ENCODE measurements around the gene ERCC6.

Gene ERCC6

GRCh38 chr10:49541762-49542161 is 2.8 kb upstream of the ERCC6 start:
- no peak overlapping the region for H3K27ac ChIP-seq (ENCODE audit: poor library complexity, severe bottlenecking)
- no peak for TF ChIP-seq CTCF (IDR thresholded peaks at IDR 0.05; ENCODE audit: poor library complexity, severe bottlenecking)
- H3K27me3 ChIP-seq (ENCODE audit: insufficient read depth, poor library complexity, severe bottlenecking) = no peaks in the 10 kb centered on the region
- ATAC-seq (ENCODE audit: low read depth) (no peak), DNase-seq (ENCODE audit: low spot score) (no peak)
- H3K9me3 ChIP-seq (ENCODE audit: severe bottlenecking) = peaks cover 2% of the 10 kb centered on the region
- no peak overlapping the region for H3K4me3 ChIP-seq (ENCODE audit: severe bottlenecking)
- peaks cover 18% of the 10 kb centered on the region for H3K4me1 ChIP-seq (ENCODE audit: insufficient read depth, poor library complexity, severe bottlenecking)
- peaks cover 9% of the 10 kb centered on the region for H3K36me3 ChIP-seq (ENCODE audit: low read depth)

DNA sequence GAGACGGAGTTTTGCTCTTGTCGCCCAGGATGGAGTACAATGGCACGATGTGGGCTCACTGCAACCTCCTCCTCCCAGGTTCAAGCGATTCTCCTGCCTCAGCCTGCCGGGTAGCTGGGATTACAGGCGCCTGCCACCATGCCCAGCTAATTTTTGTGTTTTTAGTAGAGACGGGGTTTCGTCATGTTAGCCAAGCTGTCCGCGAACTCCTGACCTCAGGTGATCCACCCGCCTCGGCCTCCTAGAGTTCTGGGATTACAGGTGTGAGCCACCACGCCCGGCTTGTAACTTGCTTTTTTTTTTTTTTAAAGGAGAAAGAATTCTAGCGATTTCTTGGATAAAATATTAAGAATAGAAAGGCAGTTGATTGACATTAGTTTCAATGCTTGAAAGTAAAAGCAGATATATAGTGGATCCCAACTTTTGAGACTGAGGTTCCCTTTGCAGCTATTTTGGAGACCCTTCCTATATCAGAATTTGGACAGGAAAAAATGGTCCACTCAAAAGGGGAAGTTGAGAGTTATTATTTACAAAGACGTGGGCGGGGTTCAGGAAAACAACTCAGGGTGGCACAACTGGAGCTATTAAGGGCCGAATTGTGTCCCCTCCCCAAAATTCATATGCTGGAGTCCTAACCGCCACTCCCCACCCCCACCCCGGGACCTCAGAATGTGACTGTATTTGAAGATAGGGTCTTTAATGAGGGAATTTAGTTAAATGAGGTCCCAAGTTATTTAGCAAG is 1.3 kb upstream of the ERCC6 start:
- peak overlapping the region; percentile 82 for H3K27ac ChIP-seq (ENCODE audit: poor library complexity, severe bottlenecking)
- no peak for DNase-seq (ENCODE audit: low spot score)
- ATAC-seq (ENCODE audit: low read depth) = no peak

DNA sequence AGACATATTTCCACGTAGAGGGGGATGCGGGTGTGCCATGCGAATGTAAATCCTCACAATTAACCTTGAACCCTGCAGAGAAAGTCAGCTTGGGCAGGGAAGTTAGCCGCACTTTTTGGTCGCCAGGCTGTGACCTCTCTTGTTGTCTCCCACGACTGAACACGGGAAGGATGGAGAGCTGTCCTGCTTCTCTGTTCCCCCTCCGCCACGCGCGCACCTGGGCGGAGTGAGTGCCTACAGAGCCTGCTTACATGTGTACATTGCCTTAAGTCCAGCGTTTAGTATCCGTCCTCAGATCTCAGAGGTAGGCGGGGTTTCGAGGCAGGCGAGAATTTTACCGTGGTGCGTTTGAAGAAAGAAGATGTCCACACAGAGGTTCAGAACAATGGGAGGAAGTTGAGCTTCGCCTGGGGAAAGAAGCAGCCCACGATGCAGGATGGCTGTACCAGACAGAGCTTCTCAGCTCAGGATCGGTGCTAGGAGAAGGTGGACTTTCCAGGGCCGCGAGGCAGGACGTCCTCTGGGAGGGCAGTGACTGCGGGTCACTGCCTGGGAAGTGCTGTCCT is 482 bp upstream of the ERCC6 start:
- Histone ChIP-seq H3K4me3 (ENCODE audit: severe bottlenecking) (peak overlapping the region; percentile 64), H3K27me3 (ENCODE audit: insufficient read depth, poor library complexity, severe bottlenecking) (no peaks in the 10 kb centered on the region), H3K4me1 (ENCODE audit: insufficient read depth, poor library complexity, severe bottlenecking) (peaks cover 33% of the 10 kb centered on the region), H3K9me3 (ENCODE audit: severe bottlenecking) (peaks cover 2% of the 10 kb centered on the region), H3K36me3 (ENCODE audit: low read depth) (peaks cover 33% of the 10 kb centered on the region), H3K27ac (ENCODE audit: poor library complexity, severe bottlenecking) (peak overlapping the region; percentile 82)
- DNase-seq (ENCODE audit: low spot score) = no peak
- TF ChIP-seq CTCF (IDR thresholded peaks at IDR 0.05; ENCODE audit: poor library complexity, severe bottlenecking) = no peak
- peak; percentile 46 for ATAC-seq (ENCODE audit: low read depth)

More for the DNA sequence above, 1.3 kb upstream of the ERCC6 start:
- Histone ChIP-seq H3K4me3 (ENCODE audit: severe bottlenecking) (no peak overlapping the region), H3K36me3 (ENCODE audit: low read depth) (peaks cover 25% of the 10 kb centered on the region), H3K4me1 (ENCODE audit: insufficient read depth, poor library complexity, severe bottlenecking) (peaks cover 25% of the 10 kb centered on the region), H3K9me3 (ENCODE audit: severe bottlenecking) (peaks cover 2% of the 10 kb centered on the region), H3K27me3 (ENCODE audit: insufficient read depth, poor library complexity, severe bottlenecking) (no peaks in the 10 kb centered on the region)
- TF ChIP-seq CTCF (IDR thresholded peaks at IDR 0.05; ENCODE audit: poor library complexity, severe bottlenecking) = no peak

DNA sequence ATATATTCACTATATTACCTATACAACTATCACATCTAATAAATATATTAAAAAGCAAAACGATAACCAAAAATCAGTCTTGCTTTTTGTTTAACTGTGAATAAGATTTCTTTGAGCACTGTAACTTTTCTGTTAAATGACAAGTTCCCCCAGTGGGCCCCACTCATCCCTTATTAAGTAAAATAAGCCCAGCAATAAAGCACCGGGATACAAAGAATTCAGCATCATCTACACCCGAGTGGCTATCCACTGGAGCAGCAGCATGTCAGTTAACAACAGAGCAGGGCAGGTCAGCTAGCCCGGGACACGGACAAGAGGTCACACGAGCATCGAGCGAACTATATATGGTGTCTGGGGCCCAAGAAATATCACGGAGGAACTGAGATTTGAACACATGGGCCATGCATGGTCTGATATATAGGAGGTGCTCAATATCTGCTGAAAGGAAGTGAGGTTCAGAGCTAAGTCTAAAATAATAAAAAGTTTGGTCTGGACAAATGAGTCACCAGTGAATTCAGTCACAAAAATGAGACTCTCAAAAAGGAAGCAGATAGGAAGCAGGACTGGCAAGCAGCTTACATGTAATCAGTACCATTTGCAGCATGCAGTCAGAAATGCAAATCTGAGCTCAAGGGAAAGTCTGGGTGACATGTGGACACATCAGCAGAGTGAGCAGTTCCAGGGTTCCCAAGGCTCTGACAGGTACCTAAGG is 4.1 kb downstream of the ERCC6 start:
- TF ChIP-seq CTCF (IDR thresholded peaks at IDR 0.05; ENCODE audit: poor library complexity, severe bottlenecking) = no peak
- peak; percentile 19 for ATAC-seq (ENCODE audit: low read depth)
- peaks cover 76% of the 10 kb centered on the region for H3K36me3 ChIP-seq (ENCODE audit: low read depth)
- peak overlapping the region; percentile 82 for H3K27ac ChIP-seq (ENCODE audit: poor library complexity, severe bottlenecking)
- H3K4me3 ChIP-seq (ENCODE audit: severe bottlenecking) = no peak overlapping the region
- H3K9me3 ChIP-seq (ENCODE audit: severe bottlenecking) = no peaks in the 10 kb centered on the region
- H3K27me3 ChIP-seq (ENCODE audit: insufficient read depth, poor library complexity, severe bottlenecking) = no peaks in the 10 kb centered on the region
- peaks cover 35% of the 10 kb centered on the region for H3K4me1 ChIP-seq (ENCODE audit: insufficient read depth, poor library complexity, severe bottlenecking)
- no peak for DNase-seq (ENCODE audit: low spot score)
